Brain pericyte (primary cell): ENCODE data around the gene S100A3.
"Not testable (repeated sequence)": the region's sequence is repeated elsewhere in the genome, so short reads cannot be mapped to it uniquely, and the experiment has no call there.

Experiments used
- DNase-seq: peaks from one replicate; pipeline ENCODE4 v3.0.0-alpha.2; 2012; ENCODE audit warnings: low read depth, low spot score

The S100A3 gene

DNA sequence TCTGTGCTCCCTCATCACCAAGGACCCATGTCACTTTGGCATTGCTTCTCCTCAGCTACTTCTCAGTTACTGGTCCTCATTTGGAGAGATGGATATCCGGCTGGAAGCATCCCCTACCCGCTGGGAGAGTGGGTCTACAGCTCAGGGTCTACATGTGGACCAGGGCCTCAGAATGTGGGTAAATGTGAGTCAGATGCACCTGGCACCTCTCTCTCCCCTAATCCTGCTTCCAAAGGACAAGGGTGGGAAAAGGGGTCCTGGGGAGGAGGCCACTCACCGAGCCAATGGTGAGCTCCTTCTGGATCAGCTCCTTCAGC is 14.2 kb downstream of the S100A3 start:
- no peak for DNase-seq

DNA sequence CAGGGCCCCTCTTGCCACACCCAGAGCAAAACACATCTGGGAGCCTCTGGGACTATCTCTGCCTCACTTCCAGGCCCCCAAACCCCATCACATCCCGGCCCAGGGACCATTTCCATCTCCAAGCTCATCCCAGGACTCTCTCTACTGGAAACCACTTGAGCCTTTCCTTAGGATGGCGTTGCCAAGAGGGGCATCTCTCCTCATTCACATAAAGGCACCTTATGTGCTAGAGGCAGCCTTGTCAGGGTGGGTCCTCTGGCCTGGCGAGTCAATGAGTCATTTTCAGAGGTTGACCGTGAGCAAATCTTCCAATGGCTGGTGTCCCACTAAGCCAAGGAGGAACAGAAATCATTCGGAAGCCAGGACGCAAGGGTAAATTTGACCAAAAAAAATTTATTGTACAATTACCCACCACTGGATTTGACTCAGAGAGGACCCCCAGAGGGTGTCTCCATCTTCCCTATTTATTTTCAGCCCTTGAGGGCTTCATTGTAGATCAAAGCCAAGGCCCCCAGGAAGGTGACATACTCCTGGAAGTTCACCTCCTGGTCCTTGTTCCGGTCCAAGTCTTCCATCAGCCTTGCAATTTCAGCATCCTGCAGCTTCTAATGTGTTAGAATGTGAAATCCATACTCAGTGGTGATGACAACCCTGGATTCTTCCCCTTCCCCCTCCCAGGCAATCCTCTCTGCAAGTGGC is 14.7 kb downstream of the S100A3 start:
- DNase-seq, result no peak

DNA sequence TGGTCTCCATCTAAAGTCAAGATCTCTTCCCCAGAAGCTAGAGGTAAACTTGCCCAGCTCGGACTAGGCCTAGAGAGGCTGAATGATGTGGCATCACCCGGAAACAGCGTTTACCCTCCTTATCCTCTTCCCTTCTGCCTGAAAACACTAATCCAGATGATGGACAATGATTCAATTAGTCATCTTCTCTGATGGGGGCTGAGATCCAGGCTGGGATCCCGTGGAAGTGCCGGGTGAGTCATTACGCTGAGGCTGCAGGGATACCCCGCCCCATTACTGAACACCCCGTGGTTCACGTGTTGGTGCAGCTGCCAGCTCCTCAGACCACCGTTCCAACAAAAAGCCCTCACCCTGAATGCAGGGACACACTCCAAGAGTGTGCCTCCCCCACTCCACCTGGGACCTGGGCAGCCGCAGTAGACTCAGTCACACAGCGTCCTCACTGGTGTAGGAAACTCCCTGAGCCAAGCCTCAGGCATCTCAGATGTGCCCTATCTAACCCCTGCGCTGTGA is 15.3 kb downstream of the S100A3 start:
- DNase-seq, result peak; percentile 58

DNA sequence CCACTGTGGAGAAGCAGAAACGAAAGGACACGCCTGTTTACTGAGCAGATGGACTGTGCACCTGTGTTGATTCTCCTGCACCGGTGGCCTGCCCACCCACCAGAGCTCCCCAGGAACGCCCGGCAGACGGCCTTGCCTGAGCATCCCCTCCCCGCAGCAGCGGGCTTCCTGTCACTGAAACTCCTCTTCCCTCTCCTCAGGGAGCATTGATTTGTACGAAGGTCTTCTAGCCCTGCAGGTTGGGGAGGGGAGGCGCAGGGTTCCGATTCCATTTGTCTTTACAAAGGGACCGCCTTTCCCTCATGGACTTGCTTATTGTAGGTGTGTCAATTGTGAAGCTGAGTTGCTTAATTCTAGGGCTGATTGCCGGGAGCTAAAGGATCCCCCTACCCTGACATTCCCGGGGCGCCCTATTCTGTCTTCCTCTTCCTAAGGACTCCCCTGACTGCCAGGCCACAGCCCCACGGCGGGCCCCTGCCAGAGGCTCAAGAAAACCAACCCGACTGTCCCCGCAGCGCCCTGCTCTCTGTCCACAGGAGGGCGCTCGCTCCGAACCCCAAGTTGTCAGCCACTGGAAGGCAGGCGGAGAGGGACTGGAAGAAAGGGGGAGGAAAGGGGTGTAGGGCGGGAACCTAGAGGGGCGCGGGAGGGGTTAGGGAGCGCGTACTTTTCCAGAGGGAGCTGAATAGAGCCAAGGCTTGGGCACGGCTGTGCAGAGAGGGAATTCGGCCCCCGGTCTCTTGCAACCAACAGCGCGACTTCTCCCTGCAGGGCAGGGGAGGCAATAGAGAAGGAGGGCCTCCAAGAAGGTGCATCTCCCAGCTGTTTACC is 16.1 kb downstream of the S100A3 start:
- DNase-seq, result peak; percentile 42

DNA sequence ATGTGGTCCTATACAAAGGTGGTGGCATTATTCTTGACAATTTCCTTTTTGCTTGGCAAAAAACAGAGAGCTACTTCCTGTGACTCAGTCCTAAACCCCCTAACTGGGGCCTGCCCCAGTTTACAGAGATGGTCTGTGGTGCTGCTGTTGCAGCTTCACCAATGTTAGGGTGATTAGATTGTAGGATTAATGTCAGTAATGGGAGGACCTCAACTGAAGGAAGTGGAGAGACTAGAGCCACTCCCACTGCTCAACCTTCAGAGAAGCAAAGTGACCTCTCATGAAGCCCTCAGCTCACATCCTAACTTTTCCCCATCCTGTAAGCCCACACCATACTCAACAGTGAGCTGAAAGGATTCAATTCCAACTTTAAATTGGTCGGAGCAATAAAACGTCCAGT is 16.9 kb downstream of the S100A3 start:
- DNase-seq, result no peak

DNA sequence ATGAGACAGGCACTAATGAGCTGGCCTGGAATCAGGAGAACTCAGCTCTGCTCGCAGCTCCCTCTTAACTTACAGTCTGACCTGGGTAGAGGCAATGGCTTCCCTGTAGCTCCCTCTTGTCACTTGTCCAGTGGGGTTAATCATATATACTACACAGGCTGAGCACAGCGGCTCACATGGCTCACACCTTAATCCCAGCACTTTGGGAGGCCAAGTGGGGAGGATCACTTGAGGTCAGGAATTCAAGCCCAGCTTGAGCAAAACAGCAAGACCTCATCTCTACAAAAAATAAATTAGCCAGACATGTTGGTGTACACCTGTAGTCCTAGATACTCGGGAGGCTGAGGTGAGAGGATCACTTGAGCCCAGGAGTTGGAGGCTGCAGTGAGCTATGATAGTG is 17.4 kb downstream of the S100A3 start:
- no peak for DNase-seq

DNA sequence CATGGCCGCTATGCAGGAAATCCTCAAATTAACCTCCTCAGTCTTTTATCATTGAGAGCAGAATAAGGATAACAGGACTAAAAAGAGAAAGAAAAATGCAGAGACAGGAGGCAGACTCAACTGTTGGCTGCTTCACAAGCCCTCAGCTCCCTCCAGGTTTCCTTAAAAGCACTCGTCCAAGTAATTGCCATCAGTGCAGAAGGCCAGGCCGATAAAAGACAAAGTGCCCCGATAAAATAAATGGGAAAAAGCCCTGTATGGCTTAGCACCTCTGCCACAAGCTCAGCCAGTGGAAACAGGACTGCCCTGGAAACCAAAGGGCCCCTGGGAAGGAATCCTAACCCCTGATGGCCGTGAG is 21.4 kb downstream of the S100A3 start:
- DNase-seq, result no peak

DNA sequence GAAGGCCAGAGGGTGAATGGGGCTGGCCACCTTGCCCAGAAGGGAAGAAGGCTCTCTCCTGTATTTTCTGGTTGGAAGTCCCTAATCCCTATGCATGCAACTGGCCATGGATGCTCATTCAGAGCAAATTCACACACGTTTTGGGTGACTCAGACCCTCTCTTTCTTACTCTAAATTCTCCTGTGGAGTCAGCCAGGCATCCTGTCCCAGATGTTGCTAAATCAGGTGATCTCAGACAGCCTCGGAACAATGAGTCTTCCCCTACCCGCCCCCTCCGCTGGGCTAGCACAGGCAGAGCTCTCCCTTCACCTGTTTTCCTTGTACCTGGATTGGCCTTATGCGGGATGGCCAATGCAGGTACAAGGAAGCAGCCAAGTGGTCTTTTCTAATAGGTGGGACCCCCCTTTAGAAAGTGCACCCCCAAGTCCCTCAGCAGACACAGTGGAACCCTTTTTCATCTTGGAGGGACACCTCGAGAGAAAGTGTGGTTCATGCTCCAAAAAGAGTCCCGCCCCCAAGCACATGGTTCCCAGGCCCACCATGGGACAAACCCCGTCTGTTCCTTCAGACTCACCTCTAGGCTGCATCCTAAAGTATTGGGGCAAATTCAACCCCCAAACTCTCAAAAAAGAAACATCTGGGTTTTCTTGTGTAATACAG is 21.9 kb downstream of the S100A3 start:
- no peak for DNase-seq

DNA sequence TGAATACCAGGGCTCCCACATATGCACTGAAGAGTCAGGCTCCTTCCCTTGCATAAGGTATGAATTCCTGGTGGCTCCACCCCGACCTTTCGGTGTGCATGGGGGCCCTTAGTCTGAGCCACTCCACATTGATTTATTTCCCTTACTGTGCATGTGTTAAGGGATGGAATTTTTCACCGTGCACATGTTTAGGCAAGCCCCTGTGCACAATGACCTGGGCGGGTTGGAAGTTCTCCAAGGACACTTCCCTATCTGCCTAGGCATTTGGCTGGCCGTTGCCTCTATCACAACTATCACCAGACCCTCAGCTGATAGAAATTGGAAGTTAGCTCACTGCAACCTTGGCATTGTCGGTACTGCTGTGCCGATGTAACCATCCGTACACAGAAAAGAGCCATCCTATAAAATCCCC is 22.9 kb downstream of the S100A3 start:
- no peak for DNase-seq

DNA sequence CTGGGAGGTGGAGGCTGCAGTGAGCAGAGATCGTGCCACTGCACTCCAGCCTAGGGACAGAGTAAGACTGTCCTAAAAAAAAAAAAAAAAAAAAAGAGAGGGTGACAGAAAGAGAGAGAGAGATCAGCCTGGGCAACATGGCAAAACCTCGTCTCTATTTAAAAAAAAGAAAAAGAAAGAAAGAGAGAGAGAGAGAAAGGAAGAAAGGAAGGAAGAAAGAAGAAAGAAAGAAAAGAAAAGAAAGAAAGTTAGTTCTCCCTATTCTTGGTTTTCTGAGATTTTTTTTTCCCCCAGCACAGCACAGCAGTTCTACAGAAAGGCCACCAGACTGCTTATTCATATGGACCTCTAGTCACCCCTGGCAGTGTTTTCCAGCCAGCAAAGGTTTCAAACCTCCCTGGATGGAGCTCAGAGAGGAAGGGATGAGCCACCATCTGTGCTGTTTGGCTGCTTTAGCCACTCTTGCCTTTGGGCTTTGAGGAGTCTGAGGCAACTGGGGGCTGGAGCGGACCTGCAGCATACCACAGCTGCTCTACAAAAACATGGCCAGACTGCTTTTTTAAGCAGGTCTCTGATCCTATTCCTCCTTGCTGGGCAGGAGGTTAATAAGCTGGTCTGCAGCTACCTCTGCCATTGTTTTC is 23.9 kb downstream of the S100A3 start:
- no peak for DNase-seq

DNA sequence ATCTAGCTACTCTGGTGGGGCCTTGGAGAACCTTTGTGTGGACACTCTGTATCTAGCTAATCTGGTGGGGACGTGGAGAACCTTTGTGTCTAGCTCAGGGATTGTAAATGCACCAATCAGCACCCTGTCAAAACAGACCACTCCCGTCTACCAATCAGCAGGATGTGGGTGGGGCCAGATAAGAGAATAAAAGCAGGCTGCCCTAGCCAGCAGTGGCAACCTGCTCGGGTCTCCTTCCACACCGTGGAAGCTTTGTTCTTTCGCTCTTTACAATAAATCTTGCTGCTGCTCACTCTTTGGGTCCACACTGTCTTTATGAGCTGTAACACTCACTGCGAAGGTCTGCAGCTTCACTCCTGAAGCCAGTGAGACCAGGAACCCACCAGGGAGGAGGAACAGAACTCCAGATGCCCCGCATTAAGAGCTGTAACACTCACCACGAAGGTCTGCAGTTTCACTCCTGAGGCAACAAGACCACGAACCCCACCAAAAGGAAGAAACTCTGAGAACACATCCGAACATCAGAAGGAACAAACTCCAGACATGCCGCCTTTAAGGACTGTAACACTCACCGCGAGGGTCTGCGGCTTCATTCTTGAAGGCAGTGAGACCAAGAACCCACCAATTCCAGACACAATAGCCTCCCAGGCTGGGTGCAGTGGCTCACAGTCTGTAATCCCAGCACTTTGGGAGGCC is 26.6 kb downstream of the S100A3 start:
- not testable (repeated sequence) for DNase-seq

DNA sequence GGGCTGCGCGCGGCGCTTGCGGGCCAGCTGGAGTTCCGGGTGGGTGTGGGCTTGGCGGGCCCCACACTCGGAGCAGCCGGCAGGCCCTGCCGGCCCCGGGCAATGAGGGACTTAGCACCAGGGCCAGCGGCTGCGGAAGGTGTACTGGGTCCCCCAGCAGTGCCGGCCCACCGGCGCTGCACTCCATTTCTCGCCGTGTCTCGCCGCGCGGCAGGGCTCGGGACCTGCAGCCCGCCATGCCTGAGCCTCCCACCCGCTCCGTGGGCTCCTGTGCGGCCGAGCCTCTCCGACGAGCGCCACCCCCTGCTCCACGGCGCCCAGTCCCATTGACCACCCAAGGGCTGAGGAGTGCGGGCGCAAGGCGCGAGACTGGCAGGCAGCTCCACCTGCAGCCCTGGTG is 27.2 kb downstream of the S100A3 start:
- not testable (repeated sequence) for DNase-seq

DNA sequence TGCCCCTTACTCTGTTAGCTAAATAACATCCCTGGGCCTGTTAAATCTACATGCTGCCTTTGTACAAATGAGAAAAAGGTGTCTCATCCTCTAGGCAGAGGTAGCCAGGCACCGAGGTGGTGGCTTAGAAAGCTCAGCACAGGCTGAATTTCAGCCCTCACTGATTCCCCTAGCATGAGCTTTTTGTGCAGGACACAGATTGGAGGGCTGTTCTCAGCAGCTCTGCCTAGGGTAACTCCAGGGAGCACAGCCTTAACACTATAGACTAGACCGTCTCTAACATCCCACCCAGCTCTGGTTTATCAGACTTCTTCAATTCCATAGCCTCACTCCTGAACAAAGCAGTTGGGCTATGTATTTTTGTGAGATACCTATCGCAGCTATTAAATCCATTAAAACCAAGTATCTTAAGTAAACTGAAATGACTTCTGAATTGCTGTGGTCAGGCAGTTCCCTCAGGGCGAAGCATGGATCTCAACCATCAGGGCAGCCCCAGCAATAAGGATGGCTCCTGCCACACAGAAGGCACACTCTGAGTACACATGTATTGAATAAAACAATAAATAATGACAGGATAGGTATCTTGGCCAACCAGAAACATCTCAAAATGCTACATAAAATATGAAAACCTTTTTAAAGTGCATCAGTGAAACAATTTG is 28.1 kb downstream of the S100A3 start:
- no peak for DNase-seq

DNA sequence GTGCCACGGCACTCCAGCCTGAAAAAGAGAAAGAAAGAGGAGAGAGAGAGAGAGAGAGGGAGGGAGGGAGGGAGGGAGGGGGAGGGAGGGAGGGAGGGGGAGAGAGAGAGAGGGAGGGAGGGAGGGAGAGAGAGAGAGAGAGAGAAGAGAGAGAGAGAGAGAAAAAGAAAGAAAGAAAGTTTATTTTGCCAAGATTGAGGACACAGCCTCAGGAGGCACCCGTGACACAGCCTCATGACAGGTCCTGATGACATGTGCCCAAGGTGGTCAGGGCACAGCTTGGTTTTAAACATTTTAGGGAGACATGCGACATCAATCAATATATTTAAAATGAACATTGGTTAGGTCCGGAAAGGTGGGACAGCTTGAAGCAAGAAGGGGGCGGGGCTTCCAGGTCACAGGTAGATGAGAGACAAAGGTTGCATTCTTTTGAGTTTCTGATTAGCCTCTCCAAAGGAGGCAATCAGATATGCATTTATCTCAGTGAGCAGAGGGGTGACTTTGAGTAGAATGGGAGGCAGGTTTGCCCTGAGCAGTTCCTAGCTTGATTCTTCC is 28.8 kb downstream of the S100A3 start:
- not testable (repeated sequence) for DNase-seq

DNA sequence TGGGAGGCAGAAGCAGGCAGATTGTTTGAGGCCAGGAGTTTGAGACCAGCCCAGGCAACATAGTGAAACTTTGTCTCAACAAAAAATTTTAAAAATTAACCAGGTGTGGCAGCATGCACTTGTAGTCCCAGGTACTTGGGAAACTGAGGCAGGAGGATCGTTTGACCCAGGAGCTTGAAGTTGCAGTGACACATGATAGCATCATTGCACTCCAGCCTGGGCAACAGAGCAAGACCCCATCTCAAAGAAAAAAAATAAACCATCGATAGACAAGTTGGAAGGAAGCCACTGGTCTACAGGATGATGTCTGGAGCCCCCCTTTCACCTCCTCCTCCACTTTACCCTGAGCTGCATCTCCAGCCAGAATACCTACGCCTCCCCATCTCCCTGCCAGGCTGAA is 29.8 kb downstream of the S100A3 start:
- no peak for DNase-seq

DNA sequence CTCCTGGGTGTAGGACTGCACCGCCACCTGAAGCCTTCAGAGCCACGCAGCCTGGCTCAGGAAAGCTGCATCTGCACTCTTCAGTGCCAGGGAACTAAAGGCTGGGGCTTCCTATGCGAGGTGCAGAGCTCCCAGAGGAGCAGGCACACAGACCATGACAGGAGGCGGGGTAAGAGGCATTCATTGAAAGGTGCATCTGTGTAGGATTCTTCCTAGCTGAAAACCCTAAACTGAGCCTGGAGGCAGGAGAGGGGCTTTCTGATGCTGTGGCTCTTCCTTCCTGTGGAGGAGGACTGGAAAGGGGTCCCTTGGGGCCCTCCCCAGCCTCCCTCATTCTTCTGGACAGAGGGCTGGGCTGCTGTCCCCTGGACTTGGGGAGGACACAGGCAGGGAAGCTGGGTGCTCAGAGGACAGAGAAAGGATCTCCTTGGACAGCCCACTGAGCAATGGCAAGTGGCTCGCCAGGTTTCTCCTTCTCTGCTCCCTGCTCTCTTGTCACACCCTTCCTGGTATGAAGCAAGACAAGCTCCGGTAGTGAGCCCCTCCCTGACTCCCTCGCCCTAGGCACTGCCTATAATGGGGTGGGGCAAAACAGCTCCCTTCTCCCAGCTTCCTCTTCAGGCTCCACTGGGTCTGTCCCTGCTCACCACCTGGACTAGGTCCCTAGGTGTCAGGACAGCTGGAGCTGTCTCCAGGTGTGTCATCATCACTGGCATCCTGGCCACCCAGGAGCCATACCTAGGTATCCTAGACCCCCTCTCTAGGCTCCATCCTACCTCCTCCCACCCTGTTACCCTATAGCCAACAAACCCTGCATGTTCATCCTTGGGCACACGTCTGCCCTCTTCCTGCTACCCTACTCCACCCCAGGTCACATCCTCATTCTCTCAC is 33.3 kb downstream of the S100A3 start:
- no peak for DNase-seq

DNA sequence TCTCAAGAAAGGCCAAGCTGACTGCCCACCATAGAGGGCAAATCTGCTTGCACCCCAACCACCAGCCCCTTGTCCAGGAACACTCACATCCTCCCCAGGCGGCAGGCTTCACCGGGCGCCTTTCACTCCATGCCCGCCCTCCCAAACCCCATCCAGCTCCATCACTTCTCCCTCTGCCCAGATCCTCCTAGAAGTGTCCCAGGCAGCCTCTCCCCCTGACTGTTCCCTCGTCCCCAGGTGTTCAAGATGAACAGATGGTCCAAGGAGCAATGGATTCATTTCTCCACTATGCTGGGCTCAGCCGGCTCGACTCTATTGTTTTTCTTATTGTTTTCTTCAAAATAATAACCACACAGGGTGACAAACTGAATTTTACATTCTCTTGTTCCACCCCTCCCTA is 35.4 kb downstream of the S100A3 start:
- no peak for DNase-seq

DNA sequence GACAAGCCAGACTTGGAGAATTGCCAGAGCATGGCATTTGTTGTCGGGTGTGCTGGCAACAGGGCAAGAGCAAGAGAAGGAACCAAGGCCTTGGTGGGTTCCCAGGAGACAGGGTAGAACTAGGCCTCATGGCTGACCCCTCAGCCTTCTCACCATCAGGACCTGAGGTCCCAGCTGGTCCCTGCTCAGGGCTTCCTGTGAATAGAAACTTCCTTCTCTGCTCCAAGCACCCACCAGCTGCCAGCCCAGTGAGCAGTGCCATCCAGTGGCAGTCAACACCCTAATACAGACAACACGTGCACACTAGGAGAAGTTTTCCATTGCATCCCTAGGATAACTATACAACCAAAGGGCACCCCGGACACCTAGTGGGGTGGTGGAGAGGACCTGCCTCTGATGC is 36.0 kb downstream of the S100A3 start:
- DNase-seq, result no peak

DNA sequence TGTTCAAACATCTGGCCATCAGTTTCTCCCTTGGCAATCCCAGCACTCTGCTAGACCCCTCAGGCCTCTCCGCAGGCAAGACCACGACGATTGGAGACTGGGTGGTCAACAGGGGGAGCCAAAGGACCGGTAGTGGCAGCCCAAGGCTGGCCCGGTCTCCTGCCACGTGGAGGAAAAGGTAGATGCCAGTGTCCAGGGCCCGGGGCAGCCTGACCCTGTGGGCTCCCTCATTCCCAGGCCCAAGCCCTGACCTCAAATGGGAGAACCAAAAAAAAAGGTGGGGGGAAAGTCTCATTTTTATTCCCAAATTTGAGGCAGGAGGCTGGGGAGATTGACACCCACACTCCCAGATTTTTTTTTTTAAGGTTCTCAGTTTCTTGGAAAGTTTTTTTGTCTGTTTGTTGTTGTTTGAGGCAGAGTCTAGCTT is 38.1 kb downstream of the S100A3 start:
- no peak for DNase-seq
